COLO668 (cell line): ENCODE data around the gene GPC2.
A peak's percentile ranks its signal among the peaks of the same experiment; 100 is the strongest.

Source experiments
- DNase-seq: peaks from one replicate; lab custom pipeline; 2025; ENCODE audit not compliant: unreplicated experiment; lab: John Stamatoyannopoulos, UW

The GPC2 gene

GRCh38 chr7:100126239-100126930 lies 50.8 kb downstream of the GPC2 start:
- DNase-seq = no peak

- DNase-seq = no peak
Observed at GRCh38 chr7:100124301-100125230, 52.6 kb downstream of the GPC2 start.

- DNase-seq = no peak
Observed at GRCh38 chr7:100122568-100122967, 54.6 kb downstream of the GPC2 start.

GRCh38 chr7:100122067-100122466 lies 55.1 kb downstream of the GPC2 start:
- peak; percentile 93 for DNase-seq

GRCh38 chr7:100120733-100121036 lies 56.5 kb downstream of the GPC2 start:
- peak; percentile 18 for DNase-seq

GRCh38 chr7:100119970-100120732 lies 57.0 kb downstream of the GPC2 start:
- DNase-seq = peak; percentile 51
